H9 (cell line): ENCODE results near the gene FOXD4L6. TPM values are rescaled to one million over a fixed set of nuclear protein-coding genes. Genes with fewer than 3 reads are reported as not detected.
"Not testable (repeated sequence)": the region's sequence is repeated elsewhere in the genome, so short reads cannot be mapped to it uniquely, and the experiment has no call there.

ENCODE experiments used
- DNase-seq: peaks from one replicate; pipeline ENCODE4 v3.0.0-alpha.2; 2017
- H2AFZ ChIP-seq: one replicate; pipeline ENCODE4 v1.6.1; 2013; ENCODE audit warnings: mild to moderate bottlenecking, low read length, control low read depth, moderate library complexity
- H2AK5ac ChIP-seq: 2 replicates; pipeline ENCODE4 v1.6.1; 2013; ENCODE audit warnings: low read length, control low read depth, mixed read lengths; ENCODE audit not compliant: insufficient read length
- H2BK120ac ChIP-seq: one replicate; pipeline ENCODE4 v1.6.1; 2013; ENCODE audit warnings: low read depth, mild to moderate bottlenecking, low read length, control low read depth, inconsistent platforms; ENCODE audit not compliant: poor library complexity, severe bottlenecking
- H2BK12ac ChIP-seq: 2 replicates; pipeline ENCODE4 v1.6.1; 2013; ENCODE audit warnings: low read length, control low read depth, mixed read lengths, low read depth; ENCODE audit not compliant: insufficient read length
- H2BK15ac ChIP-seq: 2 replicates; pipeline ENCODE4 v1.6.1; 2013; ENCODE audit warnings: low read depth, low read length, control low read depth
- H2BK20ac ChIP-seq: one replicate; pipeline ENCODE4 v1.6.1; 2013; ENCODE audit warnings: low read depth, mild to moderate bottlenecking, low read length, control low read depth, inconsistent platforms; ENCODE audit not compliant: poor library complexity, severe bottlenecking
- H2BK5ac ChIP-seq: 2 replicates; pipeline ENCODE4 v1.6.1; 2013; ENCODE audit warnings: low read length, control low read depth, mixed read lengths; ENCODE audit not compliant: insufficient read length
- H3K14ac ChIP-seq: 2 replicates; pipeline ENCODE4 v1.6.1; 2013; ENCODE audit warnings: low read length, control low read depth; ENCODE audit not compliant: insufficient read depth
- H3K18ac ChIP-seq: 2 replicates; pipeline ENCODE4 v1.6.1; 2013; ENCODE audit warnings: low read depth, mild to moderate bottlenecking, mixed read lengths, low read length, control low read depth; ENCODE audit not compliant: insufficient read length
- H3K23ac ChIP-seq: 2 replicates; pipeline ENCODE4 v1.6.1; 2013; ENCODE audit warnings: low read length, control low read depth, mixed read lengths, low read depth; ENCODE audit not compliant: insufficient read length
- H3K23me2 ChIP-seq: 2 replicates; pipeline ENCODE4 v1.6.1; 2013; ENCODE audit warnings: low read depth, mild to moderate bottlenecking, mixed read lengths, low read length, control low read depth; ENCODE audit not compliant: insufficient read length, poor library complexity, severe bottlenecking
- H3K27ac ChIP-seq: 2 replicates; pipeline ENCODE4 v1.5.1; 2013; ENCODE audit warnings: low read length, control low read depth, mixed read lengths, low read depth; ENCODE audit not compliant: insufficient read length
- H3K27me3 ChIP-seq: 2 replicates; pipeline ENCODE4 v1.6.1; 2013; ENCODE audit warnings: low read length, control low read depth, inconsistent platforms; ENCODE audit not compliant: insufficient read depth
- H3K4ac ChIP-seq: 2 replicates; pipeline ENCODE4 v1.6.1; 2013; ENCODE audit warnings: low read depth, mild to moderate bottlenecking, control low read depth, inconsistent platforms, low read length, moderate library complexity
- H3K4me1 ChIP-seq: 2 replicates; pipeline ENCODE4 v1.6.1; 2013; ENCODE audit warnings: low read length, control low read depth, inconsistent platforms; ENCODE audit not compliant: insufficient read depth
- H3K4me2 ChIP-seq: 2 replicates; pipeline ENCODE4 v1.6.1; 2013; ENCODE audit warnings: low read length, control low read depth, mixed read lengths; ENCODE audit not compliant: insufficient read length, insufficient read depth
- H3K56ac ChIP-seq: 2 replicates; pipeline ENCODE4 v1.6.1; 2013; ENCODE audit warnings: low read depth, mild to moderate bottlenecking, mixed read lengths, low read length, control low read depth; ENCODE audit not compliant: insufficient read length
- H3K79me1 ChIP-seq: 2 replicates; pipeline ENCODE4 v1.6.1; 2013; ENCODE audit warnings: low read depth, mild to moderate bottlenecking, moderate library complexity, low read length, control low read depth, inconsistent platforms; ENCODE audit not compliant: insufficient read depth, poor library complexity, severe bottlenecking
- H3K79me2 ChIP-seq: 2 replicates; pipeline ENCODE4 v1.6.1; 2013; ENCODE audit warnings: low read length, control low read depth, inconsistent platforms; ENCODE audit not compliant: insufficient read depth
- H3K9ac ChIP-seq: 2 replicates; pipeline ENCODE4 v1.6.1; 2013; ENCODE audit warnings: low read length, control low read depth, mixed read lengths; ENCODE audit not compliant: insufficient read length; ENCODE audit errors: extremely low read depth
- H3K9me3 ChIP-seq: one replicate; pipeline ENCODE4 v1.6.1; 2013; ENCODE audit warnings: low read depth, low read length, inconsistent platforms; ENCODE audit not compliant: control insufficient read depth
- H3T11ph ChIP-seq: one replicate; pipeline ENCODE4 v1.6.1; 2013; ENCODE audit warnings: mild to moderate bottlenecking, low read length, control low read depth, inconsistent platforms
- H4K20me1 ChIP-seq: one replicate; pipeline ENCODE4 v1.6.1; 2013; ENCODE audit not compliant: control insufficient read depth, insufficient read length, insufficient read depth
- H4K5ac ChIP-seq: 2 replicates; pipeline ENCODE4 v1.6.1; 2013; ENCODE audit warnings: low read depth, mild to moderate bottlenecking, mixed read lengths, low read length, control low read depth; ENCODE audit not compliant: insufficient read length
- H4K8ac ChIP-seq: replicated peaks from 2 replicates; pipeline ENCODE4 v1.6.1; 2013; ENCODE audit warnings: low read length, control low read depth, mixed read lengths, low read depth; ENCODE audit not compliant: insufficient read length
- H4K91ac ChIP-seq: 2 replicates; pipeline ENCODE4 v1.6.1; 2013; ENCODE audit warnings: low read depth, mild to moderate bottlenecking, moderate library complexity, mixed read lengths, low read length, control low read depth; ENCODE audit not compliant: insufficient read length
- H3K27ac Mint-ChIP-seq, 3 experiments: 2 replicates in 2 of 3; 3 replicates in 1 of 3; pipeline ENCODE4 v1.8.0; 2020 to 2021; ENCODE audit warnings: mixed read lengths in 3 of 3, mild to moderate bottlenecking in 1 of 3, moderate library complexity in 1 of 3
- H3K27me3 Mint-ChIP-seq: 2 replicates; pipeline ENCODE4 v1.8.0; 2021; ENCODE audit warnings: low read depth, mild to moderate bottlenecking, moderate library complexity, mixed read lengths
- H3K36me3 Mint-ChIP-seq, 3 experiments: 2 replicates in 2 of 3; 3 replicates in 1 of 3; pipeline ENCODE4 v1.8.0; 2020 to 2021; ENCODE audit warnings: low read depth in 3 of 3, mixed read lengths in 3 of 3; ENCODE audit not compliant: insufficient read depth in 1 of 3
- H3K4me1 Mint-ChIP-seq, 2 experiments: 2 replicates each; pipeline ENCODE4 v1.8.0; 2020; ENCODE audit warnings: mixed read lengths in 2 of 2
- H3K4me3 Mint-ChIP-seq, 2 experiments: 2 replicates in 1 of 2; 3 replicates in 1 of 2; pipeline ENCODE4 v1.8.0; 2020 to 2021; ENCODE audit warnings: mild to moderate bottlenecking in 2 of 2, mixed read lengths in 2 of 2, moderate library complexity in 1 of 2
- H3K9me3 Mint-ChIP-seq, 2 experiments: 2 replicates in 1 of 2; 3 replicates in 1 of 2; pipeline ENCODE4 v1.8.0; 2020; ENCODE audit warnings: mild to moderate bottlenecking in 2 of 2, mixed read lengths in 2 of 2, moderate library complexity in 1 of 2
- whole genome bisulfite sequencing: extraction: QIAGEN DNeasy Blood & Tissue Kit; methylation state at CpG from one replicate; pipeline ENCODE4 v1.1.7; 2013; ENCODE audit warnings: missing lambda C conversion rate, low lambda C conversion rate, mixed read lengths; ENCODE audit not compliant: insufficient read length; ENCODE audit errors: extremely low coverage; 5-methylcytosine and 5-hydroxymethylcytosine counted together
- total RNA-seq: library from RNA; stranded (reverse); gene quantifications from 2 replicates; pipeline ENCODE4 v1.2.1, GENCODE V29; 2021

Gene FOXD4L6
- total RNA-seq, 1 experiment from 2014 or later: 0.13 TPM

DNA sequence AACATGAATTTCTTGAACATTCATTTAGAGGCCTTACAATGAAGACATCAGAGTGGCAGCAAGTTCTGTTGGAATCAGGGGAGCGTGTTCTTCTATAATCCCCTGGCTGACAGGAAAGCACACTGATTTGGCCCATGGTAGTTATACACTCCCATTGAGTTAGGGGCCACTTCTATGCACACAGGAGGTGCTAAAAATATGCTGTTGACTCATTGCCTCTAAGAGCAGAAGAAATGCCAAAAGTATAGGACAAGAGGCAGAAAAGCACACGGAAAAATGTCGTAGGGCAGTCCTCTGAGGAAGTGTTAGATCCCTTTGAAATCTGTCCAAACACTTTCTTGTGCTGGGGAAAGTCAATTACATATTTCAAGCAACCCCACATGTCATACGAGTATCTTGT is 49.0 kb downstream of the FOXD4L6 start:
- H3K27ac Mint-ChIP-seq: not testable (repeated sequence)
- peaks cover 21% of the 10 kb centered on the region; the same call in 1 of the 2 replicates for H3K27me3 ChIP-seq

DNA sequence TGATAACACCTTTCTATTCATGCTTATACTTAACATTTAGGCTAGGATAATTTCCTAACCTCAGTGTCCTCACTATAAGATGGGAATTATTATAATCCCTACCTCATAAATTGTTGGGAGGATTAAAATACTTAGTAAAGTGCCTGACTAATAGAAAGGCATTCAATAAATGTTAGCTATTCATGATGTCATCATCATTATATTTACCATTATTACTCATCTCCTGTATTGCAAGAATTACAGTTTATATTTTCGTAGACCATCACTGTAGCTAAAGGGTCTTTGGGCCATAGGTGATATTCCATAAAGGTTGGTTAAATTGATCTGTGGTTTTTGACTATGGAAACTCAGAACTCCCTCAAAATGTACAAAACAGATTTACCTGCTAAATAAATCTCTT is 50.9 kb downstream of the FOXD4L6 start:
- H3K9me3 ChIP-seq, H3K23me2 ChIP-seq, H3K4me1 Mint-ChIP-seq, H3K14ac ChIP-seq, H3K4me1 ChIP-seq, DNase-seq, H2BK20ac ChIP-seq, H4K20me1 ChIP-seq, H3K23ac ChIP-seq, H2BK5ac ChIP-seq, H3K4me2 ChIP-seq, H3K18ac ChIP-seq, H3K9ac ChIP-seq, H3K36me3 Mint-ChIP-seq, H3K27ac Mint-ChIP-seq, H3K56ac ChIP-seq, H4K8ac ChIP-seq, H3K27ac ChIP-seq, H2AFZ ChIP-seq, H3T11ph ChIP-seq, H2BK120ac ChIP-seq, H3K79me1 ChIP-seq, H2BK15ac ChIP-seq, H4K91ac ChIP-seq, H2BK12ac ChIP-seq, H3K4ac ChIP-seq, H4K5ac ChIP-seq, H3K4me3 Mint-ChIP-seq, H2AK5ac ChIP-seq, H3K79me2 ChIP-seq: not testable (repeated sequence)
- H3K27me3 Mint-ChIP-seq: peaks cover 64% of the 10 kb centered on the region
- WGBS: no CpG with 5 or more reads among the region's 1 CpG
- peaks cover 30% of the 10 kb centered on the region; the same call in 1 of the 2 replicates for H3K27me3 ChIP-seq
- peaks cover 17 to 26% of the 10 kb centered on the region in 2 experiments for H3K9me3 Mint-ChIP-seq

More for the DNA sequence above, 49.0 kb downstream of the FOXD4L6 start:
- H3K4ac ChIP-seq, H3K79me1 ChIP-seq, H2AFZ ChIP-seq, H3K4me3 Mint-ChIP-seq, H2BK20ac ChIP-seq, H3K14ac ChIP-seq, H3K56ac ChIP-seq, H3K23me2 ChIP-seq, H4K20me1 ChIP-seq, H4K91ac ChIP-seq, H3K23ac ChIP-seq, H3K79me2 ChIP-seq, H2BK5ac ChIP-seq, H2BK12ac ChIP-seq, H3K18ac ChIP-seq, H3K4me1 ChIP-seq, DNase-seq, H3K36me3 Mint-ChIP-seq, H2AK5ac ChIP-seq, H2BK120ac ChIP-seq, H4K8ac ChIP-seq, H2BK15ac ChIP-seq, H3K4me1 Mint-ChIP-seq, H3T11ph ChIP-seq, H3K9me3 ChIP-seq, H3K27ac ChIP-seq, H3K9ac ChIP-seq, H3K4me2 ChIP-seq, H4K5ac ChIP-seq: not testable (repeated sequence)
- WGBS: no CpG with 5 or more reads among the region's 4 CpGs
- Mint-ChIP-seq H3K27me3 (peaks cover 57% of the 10 kb centered on the region), H3K9me3 (peaks cover 12 to 20% of the 10 kb centered on the region in 2 experiments)
